HG03432 (cell line): Measurements from ENCODE around the gene HSPA1L.
"Not testable (repeated sequence)": the region's sequence is repeated elsewhere in the genome, so short reads cannot be mapped to it uniquely, and the experiment has no call there.

Experiments
- ATAC-seq: cut with Tn5 transposase; IDR thresholded peaks from one replicate; pipeline ENCODE4 v1.9.1; 2021; ENCODE audit warnings: mild to moderate bottlenecking, moderate library complexity; ENCODE audit not compliant: unreplicated experiment

Gene HSPA1L

DNA sequence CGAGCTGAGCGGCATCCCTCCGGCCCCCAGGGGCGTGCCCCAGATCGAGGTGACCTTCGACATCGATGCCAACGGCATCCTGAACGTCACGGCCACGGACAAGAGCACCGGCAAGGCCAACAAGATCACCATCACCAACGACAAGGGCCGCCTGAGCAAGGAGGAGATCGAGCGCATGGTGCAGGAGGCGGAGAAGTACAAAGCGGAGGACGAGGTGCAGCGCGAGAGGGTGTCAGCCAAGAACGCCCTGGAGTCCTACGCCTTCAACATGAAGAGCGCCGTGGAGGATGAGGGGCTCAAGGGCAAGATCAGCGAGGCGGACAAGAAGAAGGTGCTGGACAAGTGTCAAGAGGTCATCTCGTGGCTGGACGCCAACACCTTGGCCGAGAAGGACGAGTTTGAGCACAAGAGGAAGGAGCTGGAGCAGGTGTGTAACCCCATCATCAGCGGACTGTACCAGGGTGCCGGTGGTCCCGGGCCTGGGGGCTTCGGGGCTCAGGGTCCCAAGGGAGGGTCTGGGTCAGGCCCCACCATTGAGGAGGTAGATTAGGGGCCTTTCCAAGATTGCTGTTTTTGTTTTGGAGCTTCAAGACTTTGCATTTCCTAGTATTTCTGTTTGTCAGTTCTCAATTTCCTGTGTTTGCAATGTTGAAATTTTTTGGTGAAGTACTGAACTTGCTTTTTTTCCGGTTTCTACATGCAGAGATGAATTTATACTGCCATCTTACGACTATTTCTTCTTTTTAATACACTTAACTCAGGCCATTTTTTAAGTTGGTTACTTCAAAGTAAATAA is 2.2 kb upstream of the HSPA1L start:
- not testable (repeated sequence) for ATAC-seq

GRCh38 chr6:31814677-31815024 is 432 bp downstream of the HSPA1L start:
- ATAC-seq, result no peak

DNA sequence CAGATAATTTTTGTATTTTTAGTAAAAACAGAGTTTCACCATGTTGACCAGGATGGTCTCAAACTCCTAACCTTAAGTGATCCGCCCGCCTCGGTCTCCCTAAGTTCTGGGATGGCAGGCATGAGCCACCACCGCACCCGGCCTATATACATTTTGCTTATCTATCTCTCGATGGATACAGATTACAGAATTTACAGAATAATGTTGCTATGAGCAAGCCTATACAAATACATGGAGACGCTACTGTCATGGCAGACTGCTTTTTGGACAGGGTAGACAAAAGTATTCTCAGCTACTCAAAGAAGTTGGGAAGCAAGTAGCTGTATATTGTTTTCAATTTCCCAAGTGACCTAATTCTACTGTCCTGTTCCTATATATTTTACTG is 1.6 kb downstream of the HSPA1L start:
- no peak for ATAC-seq

DNA sequence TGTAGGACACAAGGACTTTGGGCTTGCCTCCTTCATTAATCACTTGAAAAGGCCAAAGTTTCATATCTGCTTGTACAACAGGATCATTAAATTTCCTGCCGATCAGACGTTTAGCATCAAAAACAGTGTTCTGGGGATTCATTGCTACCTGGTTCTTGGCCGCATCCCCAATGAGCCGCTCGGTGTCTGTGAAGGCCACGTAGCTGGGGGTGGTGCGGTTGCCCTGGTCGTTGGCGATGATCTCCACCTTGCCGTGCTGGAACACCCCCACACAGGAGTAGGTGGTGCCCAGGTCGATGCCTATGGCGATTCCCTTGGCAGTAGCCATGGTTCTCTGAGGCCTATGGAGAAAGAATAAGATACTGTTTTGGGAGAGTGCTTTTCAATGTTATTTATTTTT is 3.4 kb downstream of the HSPA1L start:
- ATAC-seq, result no peak

DNA sequence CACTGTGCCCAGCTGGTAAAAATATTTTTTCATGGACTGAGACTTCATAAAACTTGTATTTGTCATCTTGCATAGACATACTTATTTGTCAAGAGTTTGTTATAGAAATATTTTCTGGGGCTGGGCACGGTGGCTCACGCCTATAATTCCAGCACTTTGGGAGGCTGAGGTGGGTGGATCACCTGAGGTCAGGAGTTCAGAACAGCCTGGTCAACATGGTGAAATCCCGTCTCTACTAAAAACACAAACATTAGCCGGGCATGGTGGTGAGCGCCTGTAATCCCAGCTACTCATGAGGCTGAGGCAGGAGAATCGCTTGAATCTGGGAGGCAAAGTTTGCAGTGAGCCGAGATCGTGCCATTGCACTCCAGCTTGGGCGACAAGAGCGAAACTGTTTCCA is 6.5 kb downstream of the HSPA1L start:
- ATAC-seq, result not testable (repeated sequence)

GRCh38 chr6:31806470-31807272 is 8.4 kb downstream of the HSPA1L start, which contains the start of gene LSM2:
LSM2 (minus strand) TSS chr6:31806966; CDS start chr6:31806757, 209 bp downstream.
- ATAC-seq, result peak; percentile 89

DNA sequence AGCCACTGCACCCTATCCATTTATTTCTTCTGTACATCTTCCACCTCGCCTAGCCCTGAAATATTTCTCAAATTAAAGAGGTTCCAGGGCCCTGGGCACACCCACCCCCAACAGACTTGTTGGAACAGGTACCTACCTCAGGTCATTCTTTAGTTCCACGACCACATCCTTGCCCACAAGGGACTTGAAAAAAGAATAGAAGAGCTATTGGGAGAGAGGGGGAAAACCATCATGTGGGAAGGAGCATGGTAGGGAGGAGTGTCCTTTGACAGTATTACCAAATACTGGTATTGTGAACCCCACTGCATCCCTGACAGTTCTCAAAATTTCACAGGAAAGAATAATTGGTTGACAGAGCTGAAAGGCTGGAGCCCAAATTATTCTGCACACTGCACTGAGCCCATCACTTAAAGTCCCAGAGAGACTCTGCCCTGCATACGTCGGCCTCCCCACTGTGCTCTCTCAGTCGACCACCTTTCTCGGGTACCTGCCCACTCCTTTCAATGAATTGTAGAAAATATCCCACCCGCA is 9.1 kb downstream of the HSPA1L start:
- ATAC-seq, result peak; percentile 12

- not testable (repeated sequence) for ATAC-seq
Measured at GRCh38 chr6:31801031-31801927, 13.8 kb downstream of the HSPA1L start.

GRCh38 chr6:31799781-31800180 is 15.3 kb downstream of the HSPA1L start:
- ATAC-seq, result no peak

- no peak for ATAC-seq
Measured at GRCh38 chr6:31797588-31797987, 17.5 kb downstream of the HSPA1L start.

DNA sequence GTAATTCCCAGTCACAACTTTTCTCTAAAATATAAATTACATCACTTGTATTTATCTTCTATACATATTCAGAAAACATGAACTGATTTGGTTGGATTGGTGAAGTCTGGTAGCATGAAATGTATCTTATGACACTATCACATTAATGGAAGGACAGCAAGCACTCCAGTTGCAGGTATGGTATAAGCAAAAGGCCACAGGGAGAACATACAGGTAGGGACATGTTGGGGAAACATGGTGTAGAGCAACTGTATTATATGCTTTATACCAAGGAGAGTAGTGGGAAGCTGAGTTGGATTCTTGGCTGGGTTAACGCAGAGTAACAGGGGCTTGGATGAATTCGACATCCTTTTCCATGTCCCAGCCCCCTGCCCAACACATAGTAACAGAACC is 18.1 kb downstream of the HSPA1L start:
- no peak for ATAC-seq

DNA sequence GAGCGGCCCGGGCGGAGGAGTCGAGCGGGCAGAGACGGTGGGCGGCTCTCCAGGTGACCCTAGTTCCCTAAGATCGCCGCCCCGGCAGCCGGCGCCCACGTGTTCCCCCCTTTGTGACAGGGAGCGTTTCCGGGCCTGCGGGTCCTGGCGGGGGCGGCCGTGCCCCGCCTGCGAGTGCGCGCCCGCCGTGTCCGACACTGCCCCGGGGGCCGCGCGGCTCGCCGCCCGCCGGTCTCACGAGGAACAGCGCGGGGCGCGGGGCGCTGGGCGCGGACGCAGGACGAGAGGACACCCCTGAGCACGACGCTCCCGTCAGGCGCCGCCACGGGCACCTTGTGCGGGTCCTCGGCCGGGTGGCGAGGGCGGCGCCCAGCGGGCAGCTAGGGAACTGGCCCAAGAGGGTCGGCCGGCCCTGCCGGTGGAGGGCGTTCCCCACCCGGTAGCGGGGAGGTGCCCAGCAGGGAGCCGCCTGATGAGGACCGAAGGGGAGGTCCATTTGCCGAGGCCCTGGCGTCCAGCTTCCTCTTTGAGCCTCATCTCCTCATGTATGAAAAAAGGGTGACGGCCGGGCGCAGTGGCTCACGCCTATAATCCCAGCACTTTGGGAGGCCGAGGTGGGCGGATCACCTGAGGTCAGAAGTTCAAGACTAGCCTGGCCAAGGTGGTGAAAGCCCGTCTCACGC is 19.3 kb downstream of the HSPA1L start, which contains the start of gene VARS1:
TSS of gene VARS1 (minus strand) at position 137 of the 683 bp plus-strand sequence. CDS start 535 bp downstream, outside the sequence.
- ATAC-seq, result peak; percentile 80

DNA sequence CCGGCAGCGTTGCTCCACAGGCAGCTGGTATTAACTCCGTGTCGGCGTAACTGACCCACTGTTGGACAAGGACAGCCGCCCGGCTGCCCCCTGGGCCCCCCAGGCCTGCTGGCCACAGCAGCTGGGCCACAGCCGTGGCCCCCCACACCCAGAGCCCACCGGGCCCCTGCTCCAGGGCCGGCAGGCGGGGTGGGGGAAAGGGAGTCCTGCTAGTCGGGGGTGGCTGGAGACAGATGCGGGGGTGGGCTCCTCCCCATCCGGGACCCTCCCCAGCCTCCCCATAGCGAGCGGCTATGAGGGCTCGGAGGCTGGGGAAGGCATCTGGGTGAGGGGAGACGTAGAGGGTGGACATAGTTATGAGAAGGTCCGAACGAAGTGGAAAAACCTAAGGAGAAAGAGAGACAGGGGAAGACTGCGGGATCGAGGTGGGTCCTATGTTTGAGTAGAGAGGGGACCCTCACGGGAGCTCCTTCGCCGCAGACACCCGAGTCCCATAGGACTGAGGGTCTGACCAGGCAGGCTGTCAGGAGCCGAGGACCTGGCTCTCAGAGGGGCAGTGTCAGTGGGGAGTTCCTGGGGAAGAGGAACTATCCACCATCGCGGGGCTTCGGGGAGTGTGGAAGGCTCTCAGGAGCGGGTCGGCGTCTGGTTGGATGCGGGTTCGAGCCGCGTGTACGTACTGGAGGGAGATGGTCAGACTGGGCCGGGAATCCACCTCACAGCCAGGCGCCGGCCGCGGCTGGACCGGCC is 20.0 kb downstream of the HSPA1L start:
- ATAC-seq, result peak; percentile 19

- no peak for ATAC-seq
Measured at GRCh38 chr6:31794294-31794865, 20.7 kb downstream of the HSPA1L start.

DNA sequence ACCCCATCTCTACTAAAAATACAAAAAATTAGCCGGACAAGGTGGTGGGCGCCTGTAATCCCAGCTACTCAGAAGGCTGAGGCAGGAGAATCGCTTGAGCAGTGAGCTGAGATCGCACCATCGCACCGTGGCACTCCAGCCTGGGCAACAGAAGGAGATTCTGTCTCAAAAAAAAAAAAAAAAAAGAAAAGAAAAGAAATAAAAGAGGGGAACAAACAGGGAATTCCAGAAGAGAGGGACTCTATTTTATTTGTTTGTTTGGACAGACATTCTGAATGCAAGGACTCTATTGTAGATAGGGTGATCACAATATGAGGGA is 21.2 kb downstream of the HSPA1L start:
- ATAC-seq, result not testable (repeated sequence)

- ATAC-seq, result no peak
Measured at GRCh38 chr6:31792761-31793171, 22.3 kb downstream of the HSPA1L start.

DNA sequence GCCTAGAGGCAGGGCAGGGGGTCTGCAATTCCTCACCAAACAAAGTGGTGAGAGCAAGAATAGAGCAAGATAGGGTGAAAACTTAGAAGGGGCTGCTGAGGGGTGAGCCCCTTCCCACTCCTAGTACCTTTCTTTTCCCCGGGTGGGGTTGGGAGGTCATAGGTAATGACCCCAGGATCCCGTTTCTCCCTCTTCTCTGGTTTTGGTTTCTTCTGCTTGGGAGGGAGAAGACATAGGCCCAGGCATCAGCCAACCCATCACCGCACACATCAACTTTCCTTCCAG is 23.1 kb downstream of the HSPA1L start:
- no peak for ATAC-seq

- no peak for ATAC-seq
Measured at GRCh38 chr6:31791324-31792089, 23.6 kb downstream of the HSPA1L start.

- ATAC-seq, result no peak
Measured at GRCh38 chr6:31785475-31785874, 29.6 kb downstream of the HSPA1L start.
